H9 (cell line): ENCODE results near the gene GRB14. TPM values are rescaled to one million over a fixed set of nuclear protein-coding genes. Genes with fewer than 3 reads are reported as not detected.
A peak's percentile ranks its signal among the peaks of the same experiment; 100 is the strongest.

ENCODE experiments used
- DNase-seq: peaks from one replicate; pipeline ENCODE4 v3.0.0-alpha.2; 2017
- H2AFZ ChIP-seq: one replicate; pipeline ENCODE4 v1.6.1; 2013; ENCODE audit warnings: mild to moderate bottlenecking, low read length, control low read depth, moderate library complexity
- H2AK5ac ChIP-seq: 2 replicates; pipeline ENCODE4 v1.6.1; 2013; ENCODE audit warnings: low read length, control low read depth, mixed read lengths; ENCODE audit not compliant: insufficient read length
- H2BK120ac ChIP-seq: one replicate; pipeline ENCODE4 v1.6.1; 2013; ENCODE audit warnings: low read depth, mild to moderate bottlenecking, low read length, control low read depth, inconsistent platforms; ENCODE audit not compliant: poor library complexity, severe bottlenecking
- H2BK12ac ChIP-seq: 2 replicates; pipeline ENCODE4 v1.6.1; 2013; ENCODE audit warnings: low read length, control low read depth, mixed read lengths, low read depth; ENCODE audit not compliant: insufficient read length
- H2BK15ac ChIP-seq: 2 replicates; pipeline ENCODE4 v1.6.1; 2013; ENCODE audit warnings: low read depth, low read length, control low read depth
- H2BK20ac ChIP-seq: one replicate; pipeline ENCODE4 v1.6.1; 2013; ENCODE audit warnings: low read depth, mild to moderate bottlenecking, low read length, control low read depth, inconsistent platforms; ENCODE audit not compliant: poor library complexity, severe bottlenecking
- H2BK5ac ChIP-seq: 2 replicates; pipeline ENCODE4 v1.6.1; 2013; ENCODE audit warnings: low read length, control low read depth, mixed read lengths; ENCODE audit not compliant: insufficient read length
- H3K14ac ChIP-seq: 2 replicates; pipeline ENCODE4 v1.6.1; 2013; ENCODE audit warnings: low read length, control low read depth; ENCODE audit not compliant: insufficient read depth
- H3K18ac ChIP-seq: 2 replicates; pipeline ENCODE4 v1.6.1; 2013; ENCODE audit warnings: low read depth, mild to moderate bottlenecking, mixed read lengths, low read length, control low read depth; ENCODE audit not compliant: insufficient read length
- H3K23ac ChIP-seq: 2 replicates; pipeline ENCODE4 v1.6.1; 2013; ENCODE audit warnings: low read length, control low read depth, mixed read lengths, low read depth; ENCODE audit not compliant: insufficient read length
- H3K23me2 ChIP-seq: 2 replicates; pipeline ENCODE4 v1.6.1; 2013; ENCODE audit warnings: low read depth, mild to moderate bottlenecking, mixed read lengths, low read length, control low read depth; ENCODE audit not compliant: insufficient read length, poor library complexity, severe bottlenecking
- H3K27ac ChIP-seq: 2 replicates; pipeline ENCODE4 v1.5.1; 2013; ENCODE audit warnings: low read length, control low read depth, mixed read lengths, low read depth; ENCODE audit not compliant: insufficient read length
- H3K27me3 ChIP-seq: 2 replicates; pipeline ENCODE4 v1.6.1; 2013; ENCODE audit warnings: low read length, control low read depth, inconsistent platforms; ENCODE audit not compliant: insufficient read depth
- H3K4ac ChIP-seq: 2 replicates; pipeline ENCODE4 v1.6.1; 2013; ENCODE audit warnings: low read depth, mild to moderate bottlenecking, control low read depth, inconsistent platforms, low read length, moderate library complexity
- H3K4me1 ChIP-seq: 2 replicates; pipeline ENCODE4 v1.6.1; 2013; ENCODE audit warnings: low read length, control low read depth, inconsistent platforms; ENCODE audit not compliant: insufficient read depth
- H3K4me2 ChIP-seq: 2 replicates; pipeline ENCODE4 v1.6.1; 2013; ENCODE audit warnings: low read length, control low read depth, mixed read lengths; ENCODE audit not compliant: insufficient read length, insufficient read depth
- H3K56ac ChIP-seq: 2 replicates; pipeline ENCODE4 v1.6.1; 2013; ENCODE audit warnings: low read depth, mild to moderate bottlenecking, mixed read lengths, low read length, control low read depth; ENCODE audit not compliant: insufficient read length
- H3K79me1 ChIP-seq: 2 replicates; pipeline ENCODE4 v1.6.1; 2013; ENCODE audit warnings: low read depth, mild to moderate bottlenecking, moderate library complexity, low read length, control low read depth, inconsistent platforms; ENCODE audit not compliant: insufficient read depth, poor library complexity, severe bottlenecking
- H3K79me2 ChIP-seq: 2 replicates; pipeline ENCODE4 v1.6.1; 2013; ENCODE audit warnings: low read length, control low read depth, inconsistent platforms; ENCODE audit not compliant: insufficient read depth
- H3K9ac ChIP-seq: 2 replicates; pipeline ENCODE4 v1.6.1; 2013; ENCODE audit warnings: low read length, control low read depth, mixed read lengths; ENCODE audit not compliant: insufficient read length; ENCODE audit errors: extremely low read depth
- H3K9me3 ChIP-seq: one replicate; pipeline ENCODE4 v1.6.1; 2013; ENCODE audit warnings: low read depth, low read length, inconsistent platforms; ENCODE audit not compliant: control insufficient read depth
- H3T11ph ChIP-seq: one replicate; pipeline ENCODE4 v1.6.1; 2013; ENCODE audit warnings: mild to moderate bottlenecking, low read length, control low read depth, inconsistent platforms
- H4K20me1 ChIP-seq: one replicate; pipeline ENCODE4 v1.6.1; 2013; ENCODE audit not compliant: control insufficient read depth, insufficient read length, insufficient read depth
- H4K5ac ChIP-seq: 2 replicates; pipeline ENCODE4 v1.6.1; 2013; ENCODE audit warnings: low read depth, mild to moderate bottlenecking, mixed read lengths, low read length, control low read depth; ENCODE audit not compliant: insufficient read length
- H4K8ac ChIP-seq: replicated peaks from 2 replicates; pipeline ENCODE4 v1.6.1; 2013; ENCODE audit warnings: low read length, control low read depth, mixed read lengths, low read depth; ENCODE audit not compliant: insufficient read length
- H4K91ac ChIP-seq: 2 replicates; pipeline ENCODE4 v1.6.1; 2013; ENCODE audit warnings: low read depth, mild to moderate bottlenecking, moderate library complexity, mixed read lengths, low read length, control low read depth; ENCODE audit not compliant: insufficient read length
- H3K27ac Mint-ChIP-seq, 3 experiments: 2 replicates in 2 of 3; 3 replicates in 1 of 3; pipeline ENCODE4 v1.8.0; 2020 to 2021; ENCODE audit warnings: mixed read lengths in 3 of 3, mild to moderate bottlenecking in 1 of 3, moderate library complexity in 1 of 3
- H3K27me3 Mint-ChIP-seq: 2 replicates; pipeline ENCODE4 v1.8.0; 2021; ENCODE audit warnings: low read depth, mild to moderate bottlenecking, moderate library complexity, mixed read lengths
- H3K36me3 Mint-ChIP-seq, 3 experiments: 2 replicates in 2 of 3; 3 replicates in 1 of 3; pipeline ENCODE4 v1.8.0; 2020 to 2021; ENCODE audit warnings: low read depth in 3 of 3, mixed read lengths in 3 of 3; ENCODE audit not compliant: insufficient read depth in 1 of 3
- H3K4me1 Mint-ChIP-seq, 2 experiments: 2 replicates each; pipeline ENCODE4 v1.8.0; 2020; ENCODE audit warnings: mixed read lengths in 2 of 2
- H3K4me3 Mint-ChIP-seq, 2 experiments: 2 replicates in 1 of 2; 3 replicates in 1 of 2; pipeline ENCODE4 v1.8.0; 2020 to 2021; ENCODE audit warnings: mild to moderate bottlenecking in 2 of 2, mixed read lengths in 2 of 2, moderate library complexity in 1 of 2
- H3K9me3 Mint-ChIP-seq, 2 experiments: 2 replicates in 1 of 2; 3 replicates in 1 of 2; pipeline ENCODE4 v1.8.0; 2020; ENCODE audit warnings: mild to moderate bottlenecking in 2 of 2, mixed read lengths in 2 of 2, moderate library complexity in 1 of 2
- WGBS: extraction: QIAGEN DNeasy Blood & Tissue Kit; methylation state at CpG from one replicate; pipeline ENCODE4 v1.1.7; 2013; ENCODE audit warnings: missing lambda C conversion rate, low lambda C conversion rate, mixed read lengths; ENCODE audit not compliant: insufficient read length; ENCODE audit errors: extremely low coverage; 5-methylcytosine and 5-hydroxymethylcytosine counted together
- total RNA-seq: library from RNA; stranded (reverse); gene quantifications from 2 replicates; pipeline ENCODE4 v1.2.1, GENCODE V29; 2021
- TF ChIP-seq, protein P1 (sequence below): fragments of 200-600 bp; sonication (generic); conservative IDR thresholded peaks from 3 replicates; pipeline ENCODE4 v1.8.0; 2021; ENCODE audit warnings: antibody characterized with exemption, mild to moderate bottlenecking

The GRB14 gene
- total RNA-seq, 1 experiment from 2014 or later = 7.6 TPM

DNA sequence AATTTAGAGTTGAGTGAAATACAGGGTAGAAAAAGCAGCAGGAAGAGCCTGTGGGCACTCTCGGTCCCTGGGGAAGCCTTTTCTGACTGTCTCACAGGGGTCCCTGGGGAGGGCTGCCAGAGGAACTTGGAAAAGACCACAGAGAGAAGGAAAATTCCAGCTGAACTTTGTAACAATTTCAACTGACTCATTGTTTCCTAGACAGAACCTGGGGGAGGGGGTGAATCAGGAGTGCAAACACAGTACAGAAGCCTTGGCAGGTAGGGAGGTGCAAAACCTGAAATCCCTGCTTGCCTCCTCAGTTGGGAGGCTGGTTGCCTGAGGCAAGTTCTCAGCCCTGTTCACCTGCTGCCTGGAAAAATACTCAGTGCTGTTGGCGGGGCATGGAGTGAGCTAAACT lies 106.8 kb downstream of the GRB14 start:
- Histone ChIP-seq H2BK20ac (no peak overlapping the region), H2AFZ (no peak overlapping the region), H3K4ac (no peak overlapping the region), H2AK5ac (no peak overlapping the region), H3K79me1 (no peaks in the 10 kb centered on the region), H4K91ac (no peak overlapping the region), H3K27me3 (no peaks in the 10 kb centered on the region), H2BK12ac (no peak overlapping the region), H2BK5ac (no peak overlapping the region), H3K4me1 (no peaks in the 10 kb centered on the region), H2BK15ac (no peak overlapping the region), H3K27ac (no peak overlapping the region), H3T11ph (no peak overlapping the region), H3K18ac (no peak overlapping the region), H4K5ac (no peak overlapping the region), H4K8ac (no peak overlapping the region), H3K14ac (no peak overlapping the region), H3K23me2 (no peaks in the 10 kb centered on the region), H3K9ac (no peak overlapping the region), H3K4me2 (no peak overlapping the region), H2BK120ac (no peak overlapping the region), H3K9me3 (no peaks in the 10 kb centered on the region), H3K56ac (no peak overlapping the region), H4K20me1 (no peaks in the 10 kb centered on the region), H3K79me2 (no peaks in the 10 kb centered on the region), H3K23ac (no peak overlapping the region)
- no peak for DNase-seq
- no peak overlapping the region for H3K4me3 Mint-ChIP-seq
- H3K4me1 Mint-ChIP-seq = peaks cover 11 to 12% of the 10 kb centered on the region in 2 experiments
- H3K27ac Mint-ChIP-seq = peak overlapping the region in 1 of 3 experiments; percentile 81; a peak in 1 of 7 replicates
- TF ChIP-seq, protein P1, sequence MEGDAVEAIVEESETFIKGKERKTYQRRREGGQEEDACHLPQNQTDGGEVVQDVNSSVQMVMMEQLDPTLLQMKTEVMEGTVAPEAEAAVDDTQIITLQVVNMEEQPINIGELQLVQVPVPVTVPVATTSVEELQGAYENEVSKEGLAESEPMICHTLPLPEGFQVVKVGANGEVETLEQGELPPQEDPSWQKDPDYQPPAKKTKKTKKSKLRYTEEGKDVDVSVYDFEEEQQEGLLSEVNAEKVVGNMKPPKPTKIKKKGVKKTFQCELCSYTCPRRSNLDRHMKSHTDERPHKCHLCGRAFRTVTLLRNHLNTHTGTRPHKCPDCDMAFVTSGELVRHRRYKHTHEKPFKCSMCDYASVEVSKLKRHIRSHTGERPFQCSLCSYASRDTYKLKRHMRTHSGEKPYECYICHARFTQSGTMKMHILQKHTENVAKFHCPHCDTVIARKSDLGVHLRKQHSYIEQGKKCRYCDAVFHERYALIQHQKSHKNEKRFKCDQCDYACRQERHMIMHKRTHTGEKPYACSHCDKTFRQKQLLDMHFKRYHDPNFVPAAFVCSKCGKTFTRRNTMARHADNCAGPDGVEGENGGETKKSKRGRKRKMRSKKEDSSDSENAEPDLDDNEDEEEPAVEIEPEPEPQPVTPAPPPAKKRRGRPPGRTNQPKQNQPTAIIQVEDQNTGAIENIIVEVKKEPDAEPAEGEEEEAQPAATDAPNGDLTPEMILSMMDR = no peak
- no peaks in the 10 kb centered on the region for H3K27me3 Mint-ChIP-seq
- H3K36me3 Mint-ChIP-seq = peaks cover 20 to 36% (median 24%) of the 10 kb centered on the region in 3 experiments
- peaks cover 16 to 18% of the 10 kb centered on the region in 2 experiments for H3K9me3 Mint-ChIP-seq
- no CpG with 5 or more reads among the region's 2 CpGs for WGBS
